H1 (cell line): Measurements from ENCODE around the gene CTNNA3. TPM values are rescaled to one million over a fixed set of nuclear protein-coding genes. Genes with fewer than 3 reads are reported as not detected.

Experiments
- CTCF ChIA-PET: fragments of 300-600 bp; sonication (Branson Sonifier 250); formaldehyde crosslinking; loops from one replicate; lab custom pipeline; 2021; ENCODE audit not compliant: partially characterized antibody; lab: Charles Lee
- POLR2A ChIA-PET: fragments of 300-600 bp; sonication (Branson Sonifier 250); formaldehyde crosslinking; loops from one replicate; lab custom pipeline; 2021; ENCODE audit warnings: inconsistent platforms; ENCODE audit not compliant: partially characterized antibody; lab: Charles Lee
- DNase-seq, 2 experiments: peaks; one replicate each; pipeline versions ENCODE4 v3.0.0 to v3.0.0-alpha.2; 2010 to 2022; ENCODE audit warnings: low spot score in 2 of 2, low read depth in 1 of 2, mixed read lengths in 1 of 2
- FAIRE-seq: peaks from 2 replicates; lab custom pipeline; 2011; peaks lifted over from hg19 to GRCh38; lab: Jason Lieb, UNC
- H2AFZ ChIP-seq: 2 replicates; pipeline ENCODE4 v1.8.1; 2012; ENCODE audit warnings: low read length, inconsistent platforms
- H2AK5ac ChIP-seq: 2 replicates; pipeline ENCODE4 v1.6.1; 2013; ENCODE audit warnings: low read depth, low read length
- H2BK120ac ChIP-seq: replicated peaks from 2 replicates; pipeline ENCODE3; 2013; ENCODE audit warnings: low read depth, low read length, inconsistent platforms
- H2BK12ac ChIP-seq: 2 replicates; pipeline ENCODE4 v1.6.1; 2013; ENCODE audit warnings: low read depth, low read length
- H2BK15ac ChIP-seq: 2 replicates; pipeline ENCODE4 v1.6.1; 2013; ENCODE audit warnings: low read length
- H2BK20ac ChIP-seq: 2 replicates; pipeline ENCODE4 v1.6.1; 2013; ENCODE audit warnings: low read length
- H2BK5ac ChIP-seq: 2 replicates; pipeline ENCODE4 v1.6.1; 2013; ENCODE audit warnings: low read depth, low read length
- H3K14ac ChIP-seq: 2 replicates; pipeline ENCODE4 v1.6.1; 2013; ENCODE audit warnings: inconsistent platforms; ENCODE audit not compliant: insufficient read length
- H3K18ac ChIP-seq: 2 replicates; pipeline ENCODE4 v1.6.1; 2013; ENCODE audit warnings: low read length; ENCODE audit errors: extremely low read depth
- H3K23ac ChIP-seq: 2 replicates; pipeline ENCODE4 v1.6.1; 2013; ENCODE audit warnings: inconsistent platforms; ENCODE audit not compliant: insufficient read length
- H3K23me2 ChIP-seq: 2 replicates; pipeline ENCODE4 v1.6.1; 2013; ENCODE audit warnings: low read depth, low read length
- H3K27ac ChIP-seq: 2 replicates; pipeline ENCODE4 v1.6.1; 2011; ENCODE audit warnings: low read depth, low read length, inconsistent platforms
- H3K27me3 ChIP-seq, 4 experiments: replicated peaks in 1 of 4; 1 replicate in 1 of 4; 2 replicates in 3 of 4; pipeline versions ENCODE4 v1.6.1 to v1.8.1; 2011 to 2013; ENCODE audit warnings: low read length in 3 of 4, mild to moderate bottlenecking in 3 of 4, inconsistent platforms in 2 of 4, mixed read lengths in 2 of 4, moderate library complexity in 1 of 4; ENCODE audit not compliant: control insufficient read depth in 3 of 4, insufficient read depth in 3 of 4; ENCODE audit errors: extremely low read depth in 1 of 4
- H3K36me3 ChIP-seq, 4 experiments: 2 replicates each; pipeline versions ENCODE4 v1.6.1 to v1.8.1; 2011 to 2013; ENCODE audit warnings: mild to moderate bottlenecking in 4 of 4, low read length in 3 of 4, moderate library complexity in 2 of 4, control low read depth in 1 of 4, inconsistent platforms in 1 of 4; ENCODE audit not compliant: insufficient read depth in 4 of 4, control insufficient read depth in 2 of 4
- H3K4ac ChIP-seq: replicated peaks from 2 replicates; pipeline ENCODE3; 2013; ENCODE audit warnings: low read length, low read depth, mixed read lengths, inconsistent platforms; ENCODE audit not compliant: insufficient read length
- H3K4me1 ChIP-seq, 4 experiments: replicated peaks in 1 of 4; 1 replicate in 1 of 4; 2 replicates in 3 of 4; pipeline versions ENCODE4 v1.6.1 to v1.8.1; 2011 to 2013; ENCODE audit warnings: low read length in 3 of 4, inconsistent platforms in 2 of 4, mixed read lengths in 1 of 4; ENCODE audit not compliant: insufficient read depth in 4 of 4, control insufficient read depth in 3 of 4
- H3K4me2 ChIP-seq, 2 experiments: 2 replicates each; pipeline versions ENCODE4 v1.6.1 to v1.8.1; 2011 to 2013; ENCODE audit warnings: low read depth in 2 of 2, low read length in 2 of 2, control low read depth in 1 of 2, inconsistent platforms in 1 of 2, mild to moderate bottlenecking in 1 of 2; ENCODE audit not compliant: insufficient read depth in 1 of 2
- H3K4me3 ChIP-seq, 4 experiments: fragments of 200-600, 300-600 bp in 1 of 4; sonication (generic), shearing (Covaris generic), sonication (Bioruptor Twin) in 1 of 4; 2 replicates each; pipeline versions ENCODE4 v1.5.1 to v1.8.1; 2011 to 2016; ENCODE audit warnings: low read length in 4 of 4, low read depth in 3 of 4, control low read depth in 2 of 4, inconsistent platforms in 2 of 4, mild to moderate bottlenecking in 2 of 4, mixed read lengths in 1 of 4, moderate library complexity in 1 of 4; ENCODE audit not compliant: insufficient read depth in 2 of 4; ENCODE audit errors: extremely low read depth in 1 of 4
- H3K56ac ChIP-seq: replicated peaks from 2 replicates; pipeline ENCODE3; 2013; ENCODE audit warnings: low read depth, mild to moderate bottlenecking, mixed read lengths, low read length, inconsistent platforms; ENCODE audit not compliant: insufficient read length
- H3K79me1 ChIP-seq: 2 replicates; pipeline ENCODE4 v1.6.1; 2013; ENCODE audit warnings: low read depth, low read length, control low read depth
- H3K79me2 ChIP-seq, 2 experiments: 2 replicates each; pipeline versions ENCODE4 v1.6.1 to v1.8.1; 2012 to 2013; ENCODE audit warnings: low read length in 2 of 2, mild to moderate bottlenecking in 2 of 2, inconsistent platforms in 1 of 2; ENCODE audit not compliant: insufficient read depth in 2 of 2, control insufficient read depth in 1 of 2
- H3K9ac ChIP-seq, 4 experiments: replicated peaks in 1 of 4; 1 replicate in 1 of 4; 2 replicates in 3 of 4; pipeline versions ENCODE4 v1.6.1 to v1.8.1; 2011 to 2013; ENCODE audit warnings: low read depth in 3 of 4, low read length in 3 of 4, control low read depth in 2 of 4, mild to moderate bottlenecking in 2 of 4, moderate library complexity in 2 of 4, inconsistent platforms in 1 of 4; ENCODE audit errors: extremely low read depth in 1 of 4
- H3K9me3 ChIP-seq, 2 experiments: 2 replicates each; pipeline versions ENCODE4 v1.6.1 to v1.8.1; 2012 to 2013; ENCODE audit warnings: mild to moderate bottlenecking in 2 of 2, moderate library complexity in 2 of 2, control low read depth in 1 of 2, inconsistent platforms in 1 of 2, low read depth in 1 of 2, low read length in 1 of 2, mixed read lengths in 1 of 2; ENCODE audit not compliant: insufficient read depth in 2 of 2
- H4K20me1 ChIP-seq, 2 experiments: replicated peaks in 1 of 2; 2 replicates each; pipeline versions ENCODE3 to v1.8.1; 2011 to 2013; ENCODE audit warnings: inconsistent platforms in 2 of 2, low read length in 2 of 2, mild to moderate bottlenecking in 1 of 2; ENCODE audit not compliant: insufficient read depth in 2 of 2, control insufficient read depth in 1 of 2
- H4K5ac ChIP-seq: 2 replicates; pipeline ENCODE4 v1.6.1; 2013; ENCODE audit warnings: low read length, low read depth, mixed read lengths, inconsistent platforms; ENCODE audit not compliant: insufficient read length
- H4K8ac ChIP-seq: 2 replicates; pipeline ENCODE4 v1.8.0; 2013; ENCODE audit warnings: mild to moderate bottlenecking, moderate library complexity, low read length, inconsistent platforms; ENCODE audit not compliant: insufficient read depth; ENCODE audit errors: extremely low read depth
- H4K91ac ChIP-seq: replicated peaks from 2 replicates; pipeline ENCODE3; 2013; ENCODE audit warnings: low read length, mixed read lengths, inconsistent platforms; ENCODE audit not compliant: insufficient read length
- CTBP2 ChIP-seq: IDR thresholded peaks from 2 replicates; pipeline ENCODE4 v1.7.0; 2011; ENCODE audit warnings: borderline replicate concordance, mild to moderate bottlenecking, moderate library complexity, mixed read lengths, low read length; ENCODE audit not compliant: insufficient read depth, insufficient read length
- RFX5 ChIP-seq: IDR thresholded peaks from 2 replicates; pipeline ENCODE4 v1.6.1; 2011; ENCODE audit warnings: low read depth, low read length, improper control_type of control experiment, borderline replicate concordance
- TAF1 ChIP-seq: IDR thresholded peaks from 2 replicates; pipeline ENCODE4 v1.6.1; 2011; ENCODE audit warnings: mild to moderate bottlenecking, low read depth, low read length
- TAF7 ChIP-seq: optimal IDR thresholded peaks from 2 replicates; pipeline ENCODE3; 2011; ENCODE audit warnings: low read depth, mild to moderate bottlenecking, inconsistent platforms, low read length, moderate library complexity, borderline replicate concordance
- YY1 ChIP-seq: IDR thresholded peaks from 2 replicates; pipeline ENCODE4 v1.6.1; 2011; ENCODE audit warnings: low read depth, mild to moderate bottlenecking, low read length
- WGBS, 2 experiments: shearing (Covaris generic) in 1 of 2; methylation state at CpG; one replicate each; pipeline versions ENCODE4 v1.1.6 to v1.1.7; 2013 to 2015; ENCODE audit warnings: low lambda C conversion rate in 2 of 2, mixed read lengths in 2 of 2, inconsistent platforms in 1 of 2, low coverage in 1 of 2, missing lambda C conversion rate in 1 of 2; ENCODE audit not compliant: insufficient replicate concordance in 2 of 2, insufficient coverage in 1 of 2, insufficient read length in 1 of 2; ENCODE audit errors: extremely low coverage in 1 of 2, missing lambda C conversion rate in 1 of 2; 5-methylcytosine and 5-hydroxymethylcytosine counted together
- polyA plus RNA-seq, 7 experiments: library from polyadenylated mRNA; depleted of rRNA in 3 of 7; stranded (reverse) in 5 of 7; unstranded in 2 of 7; fragments of >200 nt in 5 of 7; fragments of 200-250 nt in 2 of 7; gene quantifications; 1 replicate in 5 of 7; 2 replicates in 1 of 7; 4 replicates in 1 of 7; pipeline versions ENCODE4 v1.2.1 to v1.2.3, GENCODE V29; 2011 to 2013; ENCODE audit warnings: missing spikeins in 2 of 7, mixed read lengths in 2 of 7
- total RNA-seq: library from RNA; stranded (reverse); fragmentation: NEBNext Ultra II Directional; extraction: Animal tissue kit (Norgen Biotek cat#: 25700); gene quantifications from 2 replicates; pipeline ENCODE4 v1.2.1, GENCODE V29; 2021
- TF ChIP-seq, protein P1 (sequence below): IDR thresholded peaks from 2 replicates; pipeline ENCODE4 v1.6.1; 2011; ENCODE audit warnings: low read length, improper control_type of control experiment

CTNNA3 gene
- total and polyA plus RNA-seq, 2 of the 8 experiments (the other 6 are each of a cell fraction or from before 2014, with no cell fraction given): 1.3 to 1.5 TPM

DNA sequence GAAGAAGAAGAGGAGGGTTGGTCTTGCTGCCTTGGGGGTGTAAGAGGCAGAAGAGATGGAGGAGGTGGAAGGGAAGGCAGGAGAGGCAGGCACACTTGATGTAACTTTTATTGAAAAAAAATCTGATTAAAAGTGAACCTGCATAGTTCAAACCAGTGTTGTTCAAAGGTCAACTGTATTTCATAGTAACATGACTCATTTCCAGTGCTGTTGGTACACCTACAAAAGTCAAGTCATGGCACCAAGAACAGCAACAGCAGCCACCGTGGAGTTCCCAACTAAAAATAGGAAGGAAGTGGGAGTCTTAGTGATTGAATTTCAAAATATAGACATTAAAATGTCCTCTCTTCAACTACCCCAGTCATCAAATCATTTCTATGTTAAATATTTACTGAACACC is 88.5 kb downstream of the CTNNA3 start:
- Histone ChIP-seq H3K4me3 (no peak overlapping the region), H3K23ac (no peak overlapping the region), H3K4me2 (no peak overlapping the region), H2BK5ac (no peak overlapping the region), H3K4me1 (0 out of 7 replicates have a peak, but pooled peaks cover 0 to 3% (median 0%) of the 10 kb centered on the region in 4 experiments), H3K56ac (no peak overlapping the region), H2AFZ (no peak overlapping the region), H2BK15ac (no peak overlapping the region), H3K9me3 (no peaks in the 10 kb centered on the region), H2BK12ac (no peak overlapping the region), H3K27ac (no peak overlapping the region), H3K27me3 (no peaks in the 10 kb centered on the region), H2BK120ac (no peak overlapping the region), H3K9ac (no peak overlapping the region), H2BK20ac (no peak overlapping the region), H4K20me1 (no peaks in the 10 kb centered on the region), H4K91ac (no peak overlapping the region), H3K18ac (no peak overlapping the region), H4K8ac (no peak overlapping the region), H3K79me1 (no peaks in the 10 kb centered on the region), H3K23me2 (no peaks in the 10 kb centered on the region), H3K36me3 (no peaks in the 10 kb centered on the region), H4K5ac (no peak overlapping the region), H3K79me2 (no peaks in the 10 kb centered on the region), H3K4ac (no peak overlapping the region), H3K14ac (no peak overlapping the region), H2AK5ac (no peak overlapping the region)
- 83% methylated on average over 1 of the region's 1 CpG; no CpG with 5 or more reads in 1 of the 2 experiments for WGBS, 2 experiments
- DNase-seq: no peak
- no peak for FAIRE-seq
- ChIA-PET CTCF (interaction anchor here (1.3 kb wide), 1 partner anchor 172 kb away, joined by 4 read pairs; no protein-coding TSS in a partner anchor), POLR2A (no interaction called here)
- TF ChIP-seq, protein P1, sequence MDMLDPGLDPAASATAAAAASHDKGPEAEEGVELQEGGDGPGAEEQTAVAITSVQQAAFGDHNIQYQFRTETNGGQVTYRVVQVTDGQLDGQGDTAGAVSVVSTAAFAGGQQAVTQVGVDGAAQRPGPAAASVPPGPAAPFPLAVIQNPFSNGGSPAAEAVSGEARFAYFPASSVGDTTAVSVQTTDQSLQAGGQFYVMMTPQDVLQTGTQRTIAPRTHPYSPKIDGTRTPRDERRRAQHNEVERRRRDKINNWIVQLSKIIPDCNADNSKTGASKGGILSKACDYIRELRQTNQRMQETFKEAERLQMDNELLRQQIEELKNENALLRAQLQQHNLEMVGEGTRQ: no peak
- TF ChIP-seq CTBP2: no peak
- no peak for TF ChIP-seq TAF7
- no peak for TF ChIP-seq YY1
- TF ChIP-seq RFX5: no peak
- TF ChIP-seq TAF1: no peak
